Activated naive CD4-positive, alpha-beta T cell treated with anti-CD3 and anti-CD28 coated beads, Interleukin-2, amount 10 ng/mL, durations not matched to agents 7 days and 5 days (primary cell): ENCODE measurements around the gene TEKTIP1.

Experiments
- CTCF ChIA-PET: fragments of 350-600 bp; sonication (Branson Sonifier 250); formaldehyde crosslinking; loops from one replicate; lab custom pipeline; 2021; ENCODE audit warnings: antibody characterized with exemption; lab: Charles Lee
- DNase-seq: peaks from one replicate; pipeline ENCODE4 v3.0.0-alpha.2; 2020
- H3K27ac Mint-ChIP-seq: one replicate; pipeline ENCODE4 v1.8.0; 2021; ENCODE audit warnings: mild to moderate bottlenecking, moderate library complexity, mixed read lengths
- H3K27me3 Mint-ChIP-seq: one replicate; pipeline ENCODE4 v1.8.0; 2021; ENCODE audit warnings: mild to moderate bottlenecking, mixed read lengths
- H3K36me3 Mint-ChIP-seq: one replicate; pipeline ENCODE4 v1.8.0; 2021; ENCODE audit warnings: mixed read lengths
- H3K4me1 Mint-ChIP-seq: one replicate; pipeline ENCODE4 v1.8.0; 2021; ENCODE audit warnings: mixed read lengths
- H3K4me3 Mint-ChIP-seq: one replicate; pipeline ENCODE4 v1.8.0; 2021; ENCODE audit warnings: mild to moderate bottlenecking, moderate library complexity, mixed read lengths
- H3K9me3 Mint-ChIP-seq: one replicate; pipeline ENCODE4 v1.8.0; 2021; ENCODE audit warnings: mixed read lengths

TEKTIP1 gene

GRCh38 chr19:3513229-3514140 is 25.5 kb upstream of the TEKTIP1 start:
- Mint-ChIP-seq H3K27me3 (no peaks in the 10 kb centered on the region), H3K4me3 (no peak overlapping the region), H3K4me1 (peaks cover 38% of the 10 kb centered on the region), H3K27ac (no peak overlapping the region), H3K36me3 (peaks cover 26% of the 10 kb centered on the region), H3K9me3 (no peaks in the 10 kb centered on the region)
- CTCF ChIA-PET: interaction anchor here (0.5 kb wide), 1 partner anchor 19 kb away, joined by 3 read pairs; no protein-coding TSS in a partner anchor
- DNase-seq: no peak

- no peak for DNase-seq
- no peak overlapping the region for H3K27ac Mint-ChIP-seq
These were observed 24.0 kb upstream of the TEKTIP1 start for GRCh38 chr19:3514930-3515329.

GRCh38 chr19:3515891-3516422 is 23.0 kb upstream of the TEKTIP1 start:
- no peak overlapping the region for H3K4me3 Mint-ChIP-seq

More at GRCh38 chr19:3514930-3515329, 24.0 kb upstream of the TEKTIP1 start:
- Mint-ChIP-seq H3K4me1 (peaks cover 26% of the 10 kb centered on the region), H3K9me3 (no peaks in the 10 kb centered on the region), H3K27me3 (no peaks in the 10 kb centered on the region), H3K36me3 (peaks cover 15% of the 10 kb centered on the region), H3K4me3 (no peak overlapping the region)
- CTCF ChIA-PET: no interaction called here

GRCh38 chr19:3516675-3517207 is 22.2 kb upstream of the TEKTIP1 start:
- Mint-ChIP-seq H3K4me3 (no peak overlapping the region), H3K27me3 (no peaks in the 10 kb centered on the region), H3K9me3 (no peaks in the 10 kb centered on the region), H3K36me3 (peaks cover 14% of the 10 kb centered on the region), H3K27ac (peak overlapping the region; percentile 45), H3K4me1 (peaks cover 29% of the 10 kb centered on the region)
- DNase-seq: peak; percentile 46
- CTCF ChIA-PET: no interaction called here

More at GRCh38 chr19:3515891-3516422, 23.0 kb upstream of the TEKTIP1 start:
- CTCF ChIA-PET: no interaction called here
- no peak for DNase-seq
- Mint-ChIP-seq H3K4me1 (peaks cover 26% of the 10 kb centered on the region), H3K36me3 (peaks cover 13% of the 10 kb centered on the region), H3K27me3 (no peaks in the 10 kb centered on the region), H3K9me3 (no peaks in the 10 kb centered on the region), H3K27ac (no peak overlapping the region)

- H3K4me3 Mint-ChIP-seq: no peak overlapping the region
- H3K36me3 Mint-ChIP-seq: peaks cover 14% of the 10 kb centered on the region
- no peak for DNase-seq
- H3K27me3 Mint-ChIP-seq: no peaks in the 10 kb centered on the region
- no peaks in the 10 kb centered on the region for H3K9me3 Mint-ChIP-seq
- no peak overlapping the region for H3K27ac Mint-ChIP-seq
- peaks cover 29% of the 10 kb centered on the region for H3K4me1 Mint-ChIP-seq
- CTCF ChIA-PET: no interaction called here
These were observed 21.3 kb upstream of the TEKTIP1 start for GRCh38 chr19:3517638-3518037.

- Mint-ChIP-seq H3K4me3 (no peak overlapping the region), H3K27ac (no peak overlapping the region), H3K4me1 (peaks cover 29% of the 10 kb centered on the region), H3K9me3 (no peaks in the 10 kb centered on the region), H3K27me3 (no peaks in the 10 kb centered on the region), H3K36me3 (peaks cover 14% of the 10 kb centered on the region)
- CTCF ChIA-PET: interaction anchor here (0.6 to 1.1 kb wide), 2 partner anchors 91 to 100 kb away, joined by 3 read pairs; no protein-coding TSS in a partner anchor
- DNase-seq: no peak
These were observed 20.7 kb upstream of the TEKTIP1 start for GRCh38 chr19:3518255-3518654.

- CTCF ChIA-PET: interaction anchor here (0.6 to 1.1 kb wide), 2 partner anchors 90 to 100 kb away, joined by 3 read pairs; no protein-coding TSS in a partner anchor
- H3K4me3 Mint-ChIP-seq: no peak overlapping the region
- no peaks in the 10 kb centered on the region for H3K9me3 Mint-ChIP-seq
- H3K4me1 Mint-ChIP-seq: peaks cover 29% of the 10 kb centered on the region
- H3K36me3 Mint-ChIP-seq: peaks cover 14% of the 10 kb centered on the region
- no peak for DNase-seq
- no peaks in the 10 kb centered on the region for H3K27me3 Mint-ChIP-seq
- no peak overlapping the region for H3K27ac Mint-ChIP-seq
These were observed 20.3 kb upstream of the TEKTIP1 start for GRCh38 chr19:3518659-3519058.

- Mint-ChIP-seq H3K4me1 (peaks cover 29% of the 10 kb centered on the region), H3K27ac (no peak overlapping the region), H3K4me3 (no peak overlapping the region), H3K9me3 (no peaks in the 10 kb centered on the region), H3K27me3 (no peaks in the 10 kb centered on the region), H3K36me3 (peaks cover 18% of the 10 kb centered on the region)
- no peak for DNase-seq
- CTCF ChIA-PET: interaction anchor here (1.1 kb wide), 1 partner anchor 90 kb away, joined by 3 read pairs; no protein-coding TSS in a partner anchor
These were observed 19.8 kb upstream of the TEKTIP1 start for GRCh38 chr19:3519126-3519525.

- peaks cover 24% of the 10 kb centered on the region for H3K4me1 Mint-ChIP-seq
- H3K27me3 Mint-ChIP-seq: no peaks in the 10 kb centered on the region
- CTCF ChIA-PET: no interaction called here
- no peak overlapping the region for H3K4me3 Mint-ChIP-seq
- H3K27ac Mint-ChIP-seq: peak overlapping the region; percentile 16
- DNase-seq: no peak
- no peaks in the 10 kb centered on the region for H3K9me3 Mint-ChIP-seq
- peaks cover 20% of the 10 kb centered on the region for H3K36me3 Mint-ChIP-seq
These were observed 18.5 kb upstream of the TEKTIP1 start for GRCh38 chr19:3520166-3521103.

GRCh38 chr19:3521104-3521445 is 17.9 kb upstream of the TEKTIP1 start:
- H3K27me3 Mint-ChIP-seq: no peaks in the 10 kb centered on the region
- H3K27ac Mint-ChIP-seq: peak overlapping the region; percentile 16
- H3K36me3 Mint-ChIP-seq: peaks cover 20% of the 10 kb centered on the region
- no peaks in the 10 kb centered on the region for H3K9me3 Mint-ChIP-seq
- CTCF ChIA-PET: no interaction called here
- DNase-seq: no peak
- no peak overlapping the region for H3K4me3 Mint-ChIP-seq
- peaks cover 19% of the 10 kb centered on the region for H3K4me1 Mint-ChIP-seq

GRCh38 chr19:3522421-3523360 is 16.3 kb upstream of the TEKTIP1 start:
- H3K4me3 Mint-ChIP-seq: no peak overlapping the region
- no peaks in the 10 kb centered on the region for H3K27me3 Mint-ChIP-seq
- CTCF ChIA-PET: interaction anchor here (1.0 kb wide), 1 partner anchor 22 kb away, joined by 3 read pairs; no protein-coding TSS in a partner anchor

GRCh38 chr19:3523361-3524077 is 15.5 kb upstream of the TEKTIP1 start:
- no peak overlapping the region for H3K27ac Mint-ChIP-seq
- H3K4me1 Mint-ChIP-seq: peaks cover 5% of the 10 kb centered on the region
- CTCF ChIA-PET: no interaction called here
- H3K36me3 Mint-ChIP-seq: peaks cover 25% of the 10 kb centered on the region
- no peaks in the 10 kb centered on the region for H3K9me3 Mint-ChIP-seq
- DNase-seq: no peak
- H3K27me3 Mint-ChIP-seq: no peaks in the 10 kb centered on the region
- no peak overlapping the region for H3K4me3 Mint-ChIP-seq

More at GRCh38 chr19:3522421-3523360, 16.3 kb upstream of the TEKTIP1 start:
- no peak for DNase-seq
- no peak overlapping the region for H3K27ac Mint-ChIP-seq
- no peaks in the 10 kb centered on the region for H3K9me3 Mint-ChIP-seq
- H3K36me3 Mint-ChIP-seq: peaks cover 25% of the 10 kb centered on the region
- H3K4me1 Mint-ChIP-seq: peaks cover 6% of the 10 kb centered on the region
